Peyer's patch (tissue), 4 donors: ENCODE results near the gene GLCCI1.

Source experiments
- CTCF ChIP-seq, 6 experiments: fragments of 450-650 bp in 4 of 6; fragments of 200-600 bp in 2 of 6; sonication (generic) in 1 of 6; IDR thresholded peaks; one replicate each; pipeline ENCODE4 v1.5.1; 2017 to 2019; ENCODE audit warnings: antibody characterized with exemption in 6 of 6, mild to moderate bottlenecking in 3 of 6, moderate library complexity in 1 of 6
- POLR2A ChIP-seq, 2 donors: fragments of 450-650 bp; IDR thresholded peaks; one replicate each; pipeline ENCODE4 v1.5.1; 2017; ENCODE audit warnings: antibody characterized with exemption in 2 of 2, mild to moderate bottlenecking in 2 of 2, moderate library complexity in 2 of 2

- TF ChIP-seq CTCF (IDR thresholded peaks at IDR 0.05) = no peak
- TF ChIP-seq POLR2A (IDR thresholded peaks at IDR 0.05) = no peak
Measured at GRCh38 chr7:8065356-8065813, 96.8 kb downstream of the GLCCI1 start.
